GM19463 (cell line): ENCODE results near the gene FAM120B.

Experiments used
- ATAC-seq: cut with Tn5 transposase; IDR thresholded peaks from one replicate; pipeline ENCODE4 v1.9.1; 2021; ENCODE audit warnings: mild to moderate bottlenecking, moderate library complexity; ENCODE audit not compliant: unreplicated experiment

The FAM120B gene

DNA sequence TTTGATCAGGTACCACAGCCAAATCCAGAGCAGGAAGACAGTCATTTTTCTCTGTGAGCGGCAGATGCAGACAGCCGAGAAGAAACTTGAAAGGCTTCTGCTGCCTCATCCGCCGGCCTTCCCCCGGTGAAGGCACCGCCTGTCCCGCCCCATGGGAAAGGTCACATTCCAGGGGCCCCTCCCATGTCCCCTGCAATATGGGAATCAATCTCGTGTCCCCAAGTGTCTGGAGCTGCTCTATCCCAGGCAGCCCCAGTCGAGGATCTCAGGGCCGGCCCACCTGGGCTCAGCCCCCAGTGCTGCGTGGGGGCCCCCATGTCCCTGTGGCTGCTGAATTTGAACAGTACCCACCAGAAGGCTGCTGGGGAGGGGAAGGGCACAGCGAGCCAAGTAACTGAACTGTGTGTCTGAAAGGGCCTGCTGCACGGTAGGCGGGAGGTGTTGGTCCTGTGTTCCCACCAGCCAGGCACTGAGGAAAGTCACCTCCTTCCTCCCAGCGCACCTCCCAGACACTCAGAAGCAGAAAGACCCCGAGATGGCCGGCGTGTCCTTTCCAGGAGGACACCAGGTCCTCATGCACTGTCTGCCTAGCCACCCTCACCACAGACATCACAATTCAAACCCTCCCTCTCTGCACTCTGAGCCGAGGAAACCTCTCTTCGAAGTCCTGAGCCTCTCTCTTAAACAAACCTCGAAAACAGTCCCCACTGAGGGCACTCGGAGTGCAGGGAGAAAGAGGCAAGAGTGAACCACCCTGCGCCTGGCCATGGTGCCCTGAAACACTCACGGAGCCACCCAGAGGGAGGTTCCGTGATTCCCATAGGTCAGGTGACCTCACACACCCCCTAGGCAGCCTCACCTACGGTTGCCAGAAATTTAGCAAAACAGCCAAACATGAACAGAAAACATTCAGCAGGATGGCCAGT lies 147.3 kb downstream of the FAM120B start:
- ATAC-seq = no peak

DNA sequence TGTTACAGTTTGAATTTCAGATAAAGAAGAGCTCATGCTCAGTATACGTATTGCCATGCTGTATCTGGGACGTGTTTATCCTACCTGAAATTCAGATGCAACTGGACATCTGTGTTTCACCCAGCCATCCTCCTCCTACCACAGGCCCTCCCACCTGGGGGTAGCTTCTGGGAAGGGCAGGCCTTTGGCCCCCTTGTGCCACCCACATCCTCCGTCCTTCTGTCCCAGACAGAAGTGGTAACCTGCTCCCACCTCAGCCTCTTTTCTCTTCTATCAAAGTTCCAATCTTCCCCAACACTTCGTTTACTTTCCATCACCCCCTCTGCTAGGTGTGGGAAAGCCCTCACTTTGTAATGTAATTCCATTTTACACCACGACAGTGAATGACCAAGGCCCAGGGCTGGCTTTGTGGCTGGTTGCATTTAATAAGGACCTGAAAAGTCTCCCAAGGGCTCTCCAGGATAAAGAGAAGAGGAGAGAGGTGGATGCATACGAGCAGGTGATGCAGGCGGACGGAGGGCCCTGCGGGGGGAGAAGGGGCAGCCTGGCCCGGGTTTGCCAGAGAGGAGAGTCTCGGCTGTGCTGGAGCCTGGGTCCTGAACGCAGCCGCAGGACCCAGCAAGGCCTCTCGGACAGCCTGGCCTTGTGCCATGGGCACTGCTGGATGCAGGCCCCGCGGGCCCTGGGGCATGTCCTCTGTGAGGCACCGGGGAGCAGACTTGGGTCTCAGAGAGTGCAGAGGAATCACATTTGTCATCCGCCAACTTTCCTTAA lies 148.1 kb downstream of the FAM120B start:
- no peak for ATAC-seq

DNA sequence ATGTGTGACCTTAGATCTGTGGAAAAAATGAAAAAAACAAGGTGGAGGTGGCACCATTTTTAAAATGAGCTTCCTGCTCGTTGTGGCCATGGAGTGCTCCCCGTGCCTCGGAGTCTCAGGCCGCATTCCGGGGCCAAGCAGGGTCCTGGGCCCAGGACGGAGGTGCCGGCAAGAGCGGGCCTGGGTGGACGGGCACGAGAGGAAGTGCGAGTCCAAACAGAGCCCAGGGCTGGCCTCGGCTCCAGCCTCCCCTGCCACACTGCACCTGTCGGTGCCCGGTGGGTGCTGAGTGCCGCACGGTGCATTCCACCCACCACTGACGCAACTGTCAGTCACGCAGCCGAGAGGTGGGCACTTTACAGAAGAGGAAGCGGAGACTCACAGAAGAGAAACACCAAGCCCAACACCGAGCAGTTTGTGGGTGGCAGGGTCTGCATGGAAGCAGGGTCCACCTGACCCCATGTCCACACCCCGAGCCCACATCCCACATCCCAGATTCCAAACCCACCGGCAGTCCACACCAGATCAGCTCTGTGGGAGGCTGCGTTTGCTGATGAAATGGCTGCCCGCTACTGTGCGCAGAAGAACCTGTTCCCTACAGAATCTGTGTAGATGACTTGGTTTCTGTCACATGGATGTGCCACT lies 148.9 kb downstream of the FAM120B start:
- ATAC-seq = no peak

DNA sequence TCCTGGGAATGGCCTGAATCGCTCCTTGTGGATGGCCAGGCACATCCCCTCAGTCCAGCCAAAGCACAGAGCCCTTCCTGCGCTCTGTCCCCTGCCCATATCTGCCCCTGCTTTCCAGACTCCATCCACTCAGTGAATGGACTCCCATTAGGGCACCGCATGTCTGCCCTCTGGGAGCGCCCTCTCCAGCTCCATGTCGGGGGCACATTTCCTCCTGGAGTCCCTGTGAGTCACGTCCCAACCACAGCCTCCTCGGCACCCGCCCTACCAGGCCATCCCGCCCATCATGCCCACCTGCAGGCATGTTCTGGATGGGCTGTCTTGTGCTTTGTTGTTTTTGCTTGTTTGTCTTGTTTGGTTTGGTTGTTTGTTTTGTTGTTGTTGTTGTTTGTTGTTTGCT lies 149.8 kb downstream of the FAM120B start:
- ATAC-seq = no peak
